ENCODE data around the gene EPS8L1. TPM values are rescaled to one million over a fixed set of nuclear protein-coding genes. Genes with fewer than 3 reads are reported as not detected.
A peak's percentile ranks its signal among the peaks of the same experiment; 100 is the strongest.

The EPS8L1 gene
- total and polyA plus RNA-seq, 8 donors, result 10.2 to 279 (median 17.5) TPM

GRCh38 chr19:55083004-55083850 lies 7.6 kb downstream of the EPS8L1 start:
- no peak overlapping the region for H3K27ac ChIP-seq
- no peaks in the 10 kb centered on the region for H3K36me3 ChIP-seq
- intact Hi-C loops (cut with DNase I), result no loop called here
- DNase-seq (peak in 2 of 6 donors; percentile 11 to 46), FAIRE-seq (no peak), ATAC-seq (no peak)
- WGBS, 2 donors, result 44 to 62% methylated on average over 36 to 42 of the region's 42 CpGs
- H3K27me3 ChIP-seq, result no peaks in the 10 kb centered on the region
- no peak overlapping the region for H3K4me3 ChIP-seq
- no peaks in the 10 kb centered on the region for H3K9me3 ChIP-seq
- H3K4me1 ChIP-seq, result no peaks in the 10 kb centered on the region
- TF ChIP-seq, protein P1, sequence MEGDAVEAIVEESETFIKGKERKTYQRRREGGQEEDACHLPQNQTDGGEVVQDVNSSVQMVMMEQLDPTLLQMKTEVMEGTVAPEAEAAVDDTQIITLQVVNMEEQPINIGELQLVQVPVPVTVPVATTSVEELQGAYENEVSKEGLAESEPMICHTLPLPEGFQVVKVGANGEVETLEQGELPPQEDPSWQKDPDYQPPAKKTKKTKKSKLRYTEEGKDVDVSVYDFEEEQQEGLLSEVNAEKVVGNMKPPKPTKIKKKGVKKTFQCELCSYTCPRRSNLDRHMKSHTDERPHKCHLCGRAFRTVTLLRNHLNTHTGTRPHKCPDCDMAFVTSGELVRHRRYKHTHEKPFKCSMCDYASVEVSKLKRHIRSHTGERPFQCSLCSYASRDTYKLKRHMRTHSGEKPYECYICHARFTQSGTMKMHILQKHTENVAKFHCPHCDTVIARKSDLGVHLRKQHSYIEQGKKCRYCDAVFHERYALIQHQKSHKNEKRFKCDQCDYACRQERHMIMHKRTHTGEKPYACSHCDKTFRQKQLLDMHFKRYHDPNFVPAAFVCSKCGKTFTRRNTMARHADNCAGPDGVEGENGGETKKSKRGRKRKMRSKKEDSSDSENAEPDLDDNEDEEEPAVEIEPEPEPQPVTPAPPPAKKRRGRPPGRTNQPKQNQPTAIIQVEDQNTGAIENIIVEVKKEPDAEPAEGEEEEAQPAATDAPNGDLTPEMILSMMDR (IDR thresholded peaks at IDR 0.05), result no peak

- Histone ChIP-seq H3K4me1 (no peaks in the 10 kb centered on the region), H3K27ac (no peak overlapping the region), H3K9me3 (no peaks in the 10 kb centered on the region), H3K36me3 (no peaks in the 10 kb centered on the region), H3K4me3 (no peak overlapping the region), H3K27me3 (no peaks in the 10 kb centered on the region)
- intact Hi-C loops (cut with DNase I), result no loop called here
- FAIRE-seq, result no peak
- WGBS, 2 donors, result 74 to 84% methylated on average over 7 to 10 of the region's 10 CpGs
- ATAC-seq, result no peak
- TF ChIP-seq, protein P1 (IDR thresholded peaks at IDR 0.05), result no peak
- DNase-seq, result no peak
Observed at GRCh38 chr19:55084416-55084815, 8.7 kb downstream of the EPS8L1 start.

DNA sequence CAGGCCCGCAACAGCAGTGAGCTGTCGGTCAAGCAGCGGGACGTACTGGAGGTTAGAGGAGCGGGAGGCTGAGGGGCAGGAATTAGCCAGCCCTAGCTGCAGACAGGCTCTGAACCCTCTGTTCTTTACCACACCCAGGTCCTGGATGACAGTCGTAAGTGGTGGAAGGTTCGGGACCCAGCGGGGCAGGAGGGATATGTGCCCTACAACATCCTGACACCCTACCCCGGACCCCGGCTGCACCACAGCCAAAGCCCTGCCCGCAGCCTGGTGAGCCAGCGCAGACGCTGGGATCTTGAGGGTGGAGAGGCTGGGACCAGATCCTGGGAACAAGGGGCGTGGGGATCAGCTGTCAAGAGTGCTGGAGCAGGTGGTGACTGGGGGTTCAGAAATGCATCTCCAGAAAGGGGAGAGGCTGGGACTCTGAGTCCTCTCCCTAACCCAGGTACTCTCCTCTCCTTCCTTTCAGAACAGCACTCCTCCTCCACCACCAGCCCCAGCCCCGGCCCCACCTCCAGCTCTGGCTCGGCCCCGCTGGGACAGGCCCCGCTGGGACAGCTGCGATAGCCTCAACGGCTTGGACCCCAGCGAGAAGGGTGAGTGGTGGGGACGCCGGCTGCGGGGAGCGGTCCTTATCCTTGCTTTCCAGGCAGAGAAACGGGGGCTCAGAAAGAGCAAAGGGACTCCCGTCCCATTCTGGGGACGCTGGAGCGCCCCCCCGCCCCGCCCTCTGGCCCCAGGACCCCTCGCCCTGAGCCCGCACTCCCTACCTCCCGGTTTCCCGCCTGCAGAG lies 10.4 kb downstream of the EPS8L1 start:
- Histone ChIP-seq H3K27me3 (no peaks in the 10 kb centered on the region), H3K4me3 (peak overlapping the region in 2 of 4 donors; percentile 22 to 36)

DNA sequence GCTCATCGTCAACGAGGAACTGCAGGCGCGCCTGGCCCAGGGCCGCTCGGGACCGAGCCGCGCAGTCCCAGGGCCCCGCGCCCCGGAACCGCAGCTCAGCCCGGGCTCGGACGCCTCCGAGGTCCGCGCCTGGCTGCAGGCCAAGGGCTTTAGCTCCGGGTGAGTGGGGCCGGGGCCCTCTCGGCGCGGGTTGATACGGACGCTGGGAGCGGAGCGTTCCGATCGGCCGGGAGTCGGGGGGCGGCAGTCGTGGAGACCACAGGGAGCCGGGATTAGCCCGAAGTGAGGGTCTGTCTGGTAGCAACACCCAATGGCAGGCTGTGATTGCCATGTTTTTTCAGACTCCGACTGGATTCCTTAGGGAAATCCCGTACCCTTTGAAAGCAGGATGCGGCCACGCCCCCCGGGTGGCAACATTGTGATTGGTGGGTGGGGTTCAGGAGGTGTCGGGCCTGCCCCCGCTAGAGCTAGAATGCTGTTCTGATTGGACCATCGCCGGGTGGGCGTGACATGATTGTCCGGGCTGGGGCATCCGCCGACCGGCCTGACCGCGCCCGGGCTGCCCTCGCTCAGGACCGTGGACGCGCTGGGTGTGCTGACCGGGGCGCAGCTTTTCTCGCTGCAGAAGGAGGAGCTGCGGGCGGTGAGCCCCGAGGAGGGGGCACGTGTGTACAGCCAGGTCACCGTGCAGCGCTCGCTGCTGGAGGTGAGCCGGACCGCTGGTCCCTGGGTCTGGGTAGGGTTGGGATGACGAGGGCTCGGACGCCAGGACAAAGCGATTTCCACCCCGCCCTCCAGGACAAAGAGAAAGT lies 11.3 kb downstream of the EPS8L1 start:
- ATAC-seq, result peak; percentile 59 to 91 (median 62)
- Histone ChIP-seq H3K9me3 (no peaks in the 10 kb centered on the region), H3K27ac (no peak overlapping the region), H3K27me3 (no peaks in the 10 kb centered on the region), H3K36me3 (peaks cover 0 to 6% (median under 1%) of the 10 kb centered on the region in 3 donors), H3K4me3 (peak overlapping the region in 2 of 4 donors; percentile 22 to 36), H3K4me1 (no peaks in the 10 kb centered on the region)
- WGBS, 2 donors, result 20 to 42% methylated on average over 74 of the region's 74 CpGs
- no peak for FAIRE-seq
- intact Hi-C loops (cut with DNase I), result no loop called here
- TF ChIP-seq, protein P1 (IDR thresholded peaks at IDR 0.05), result no peak
- peak; percentile 62 to 88 (median 81) for DNase-seq

More for the DNA sequence above, 10.4 kb downstream of the EPS8L1 start:
- Histone ChIP-seq H3K9me3 (no peaks in the 10 kb centered on the region), H3K27ac (no peak overlapping the region), H3K4me1 (no peaks in the 10 kb centered on the region), H3K36me3 (no peaks in the 10 kb centered on the region)
- intact Hi-C loops (cut with DNase I), result no loop called here
- WGBS, 2 donors, result 48% methylated on average over 31 to 35 of the region's 35 CpGs
- DNase-seq (no peak), ATAC-seq (no peak), FAIRE-seq (no peak)
- TF ChIP-seq, protein P1 (IDR thresholded peaks at IDR 0.05), result no peak
